ENCODE data around the gene MED13L.

The MED13L gene

GRCh38 chr12:115973968-115974724, 303.3 kb downstream of the MED13L start:
- ATAC-seq (ENCODE audit: insufficient read depth, low read depth) (no peak), DNase-seq (no peak)
- no peaks in the 10 kb centered on the region for H3K4me1 ChIP-seq (ENCODE audit: insufficient read depth, low read length)
- H3K79me2 ChIP-seq (ENCODE audit: insufficient read depth, low read length) = no peaks in the 10 kb centered on the region; the same call in 1 of the 2 replicates
- H3K9ac ChIP-seq (ENCODE audit: low read depth, low read length) = no peak overlapping the region
- H3K9me3 ChIP-seq (ENCODE audit: insufficient read depth, low read length, severe bottlenecking) = no peaks in the 10 kb centered on the region
- H3K36me3 ChIP-seq (ENCODE audit: insufficient read depth, low read length) = peaks cover 89% of the 10 kb centered on the region
- no peak overlapping the region for H3K4me3 ChIP-seq (ENCODE audit: low read depth in 1 of 2, low read length in 2 of 2)
- no peaks in the 10 kb centered on the region for H3K27me3 ChIP-seq (ENCODE audit: insufficient read depth, low read length, poor library complexity)
- no peaks in the 10 kb centered on the region for H4K20me1 ChIP-seq (ENCODE audit: insufficient read depth, low read length)
- H3K27ac ChIP-seq (ENCODE audit: low read length) = no peak overlapping the region
- H3K4me2 ChIP-seq (ENCODE audit: insufficient read depth, low read length) = no peak overlapping the region
- H2AFZ ChIP-seq (ENCODE audit: low read depth, low read length) = no peak overlapping the region
- TF ChIP-seq EZH2 (IDR thresholded peaks at IDR 0.05; ENCODE audit: borderline replicate concordance, low read depth, low read length, severe bottlenecking) = no peak
- TF ChIP-seq, protein P1, sequence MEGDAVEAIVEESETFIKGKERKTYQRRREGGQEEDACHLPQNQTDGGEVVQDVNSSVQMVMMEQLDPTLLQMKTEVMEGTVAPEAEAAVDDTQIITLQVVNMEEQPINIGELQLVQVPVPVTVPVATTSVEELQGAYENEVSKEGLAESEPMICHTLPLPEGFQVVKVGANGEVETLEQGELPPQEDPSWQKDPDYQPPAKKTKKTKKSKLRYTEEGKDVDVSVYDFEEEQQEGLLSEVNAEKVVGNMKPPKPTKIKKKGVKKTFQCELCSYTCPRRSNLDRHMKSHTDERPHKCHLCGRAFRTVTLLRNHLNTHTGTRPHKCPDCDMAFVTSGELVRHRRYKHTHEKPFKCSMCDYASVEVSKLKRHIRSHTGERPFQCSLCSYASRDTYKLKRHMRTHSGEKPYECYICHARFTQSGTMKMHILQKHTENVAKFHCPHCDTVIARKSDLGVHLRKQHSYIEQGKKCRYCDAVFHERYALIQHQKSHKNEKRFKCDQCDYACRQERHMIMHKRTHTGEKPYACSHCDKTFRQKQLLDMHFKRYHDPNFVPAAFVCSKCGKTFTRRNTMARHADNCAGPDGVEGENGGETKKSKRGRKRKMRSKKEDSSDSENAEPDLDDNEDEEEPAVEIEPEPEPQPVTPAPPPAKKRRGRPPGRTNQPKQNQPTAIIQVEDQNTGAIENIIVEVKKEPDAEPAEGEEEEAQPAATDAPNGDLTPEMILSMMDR (IDR thresholded peaks at IDR 0.05; ENCODE audit: borderline replicate concordance, extremely low read depth, low read length, poor library complexity, severe bottlenecking) = no peak

GRCh38 chr12:115973066-115973465, 304.4 kb downstream of the MED13L start:
- no peak overlapping the region for H3K9ac ChIP-seq (ENCODE audit: low read depth, low read length)
- no peak overlapping the region for H2AFZ ChIP-seq (ENCODE audit: low read depth, low read length)
- peaks cover 90% of the 10 kb centered on the region for H3K36me3 ChIP-seq (ENCODE audit: insufficient read depth, low read length)

GRCh38 chr12:115972241-115972640, 305.3 kb downstream of the MED13L start:
- ATAC-seq (ENCODE audit: insufficient read depth, low read depth) (no peak), DNase-seq (no peak)
- Histone ChIP-seq H2AFZ (ENCODE audit: low read depth, low read length) (no peak overlapping the region), H4K20me1 (ENCODE audit: insufficient read depth, low read length) (no peaks in the 10 kb centered on the region), H3K4me3 (ENCODE audit: low read depth in 1 of 2, low read length in 2 of 2) (no peak overlapping the region), H3K9me3 (ENCODE audit: insufficient read depth, low read length, severe bottlenecking) (no peaks in the 10 kb centered on the region), H3K27ac (ENCODE audit: low read length) (no peak overlapping the region), H3K4me1 (ENCODE audit: insufficient read depth, low read length) (no peaks in the 10 kb centered on the region), H3K27me3 (ENCODE audit: insufficient read depth, low read length, poor library complexity) (no peaks in the 10 kb centered on the region), H3K9ac (ENCODE audit: low read depth, low read length) (no peak overlapping the region), H3K4me2 (ENCODE audit: insufficient read depth, low read length) (no peak overlapping the region), H3K36me3 (ENCODE audit: insufficient read depth, low read length) (peaks cover 90% of the 10 kb centered on the region), H3K79me2 (ENCODE audit: insufficient read depth, low read length) (no peaks in the 10 kb centered on the region)
- TF ChIP-seq, protein P1 (IDR thresholded peaks at IDR 0.05; ENCODE audit: borderline replicate concordance, extremely low read depth, low read length, poor library complexity, severe bottlenecking) = no peak
- TF ChIP-seq EZH2 (IDR thresholded peaks at IDR 0.05; ENCODE audit: borderline replicate concordance, low read depth, low read length, severe bottlenecking) = no peak

More at GRCh38 chr12:115973066-115973465, 304.4 kb downstream of the MED13L start:
- ATAC-seq (ENCODE audit: insufficient read depth, low read depth) = no peak
- Histone ChIP-seq H4K20me1 (ENCODE audit: insufficient read depth, low read length) (no peaks in the 10 kb centered on the region), H3K27me3 (ENCODE audit: insufficient read depth, low read length, poor library complexity) (no peaks in the 10 kb centered on the region), H3K4me1 (ENCODE audit: insufficient read depth, low read length) (no peaks in the 10 kb centered on the region), H3K9me3 (ENCODE audit: insufficient read depth, low read length, severe bottlenecking) (no peaks in the 10 kb centered on the region), H3K4me2 (ENCODE audit: insufficient read depth, low read length) (no peak overlapping the region), H3K27ac (ENCODE audit: low read length) (no peak overlapping the region), H3K79me2 (ENCODE audit: insufficient read depth, low read length) (no peaks in the 10 kb centered on the region; the same call in 1 of the 2 replicates), H3K4me3 (ENCODE audit: low read depth in 1 of 2, low read length in 2 of 2) (no peak overlapping the region)
- no peak for DNase-seq
- TF ChIP-seq EZH2 (IDR thresholded peaks at IDR 0.05; ENCODE audit: borderline replicate concordance, low read depth, low read length, severe bottlenecking) = no peak
- TF ChIP-seq, protein P1 (IDR thresholded peaks at IDR 0.05; ENCODE audit: borderline replicate concordance, extremely low read depth, low read length, poor library complexity, severe bottlenecking) = no peak

All from DND-41 (cell line).